HEK293 (cell line): ENCODE data around the gene ACAD8.

Experiments used
- SP2 ChIP-seq: fragments of 450-650 bp; formaldehyde crosslinking; IDR thresholded peaks from 2 replicates; pipeline ENCODE4 v1.5.1; 2016; ENCODE audit warnings: missing biosample characterization, missing genetic modification characterization
- ZFP3 ChIP-seq: fragments of 450-650 bp; formaldehyde crosslinking; IDR thresholded peaks from 2 replicates; pipeline ENCODE4 v1.5.1; 2016; ENCODE audit warnings: low read depth, missing biosample characterization, missing genetic modification characterization
- ZNF10 ChIP-seq: fragments of 450-650 bp; formaldehyde crosslinking; IDR thresholded peaks from 2 replicates; pipeline ENCODE4 v1.5.1; 2017; ENCODE audit warnings: missing biosample characterization, missing genetic modification characterization
- ZNF114 ChIP-seq: fragments of 450-650 bp; formaldehyde crosslinking; IDR thresholded peaks from 2 replicates; pipeline ENCODE4 v1.5.0; 2017; ENCODE audit warnings: missing biosample characterization, missing genetic modification characterization
- ZNF214 ChIP-seq: fragments of 450-650 bp; formaldehyde crosslinking; IDR thresholded peaks from 2 replicates; pipeline ENCODE4 v1.5.1; 2017; ENCODE audit warnings: missing biosample characterization, mild to moderate bottlenecking, missing genetic modification characterization, borderline replicate concordance
- ZNF433 ChIP-seq: fragments of 450-650 bp; formaldehyde crosslinking; IDR thresholded peaks from 2 replicates; pipeline ENCODE4 v1.5.1; 2016; ENCODE audit warnings: missing biosample characterization, missing genetic modification characterization, low read depth
- ZNF629 ChIP-seq: fragments of 450-650 bp; formaldehyde crosslinking; IDR thresholded peaks from 2 replicates; pipeline ENCODE4 v1.5.1; 2017; ENCODE audit warnings: missing biosample characterization, missing genetic modification characterization
- ZNF677 ChIP-seq: fragments of 450-650 bp; IDR thresholded peaks from 2 replicates; pipeline ENCODE4 v1.5.0; 2018; ENCODE audit warnings: missing biosample characterization, mild to moderate bottlenecking, missing genetic modification characterization, moderate library complexity
- ZNF768 ChIP-seq: fragments of 450-650 bp; formaldehyde crosslinking; IDR thresholded peaks from 2 replicates; pipeline ENCODE4 v1.5.1; 2018; ENCODE audit warnings: missing biosample characterization, mild to moderate bottlenecking, missing genetic modification characterization
- TF ChIP-seq, protein P1 (sequence below): fragments of 450-650 bp; formaldehyde crosslinking; IDR thresholded peaks from 2 replicates; pipeline ENCODE4 v1.5.1; 2016; ENCODE audit warnings: missing biosample characterization, missing genetic modification characterization
- TF ChIP-seq, protein P2 (sequence below): fragments of 450-650 bp; formaldehyde crosslinking; IDR thresholded peaks from 2 replicates; pipeline ENCODE4 v1.5.1; 2016; ENCODE audit warnings: missing biosample characterization, missing genetic modification characterization
- TF ChIP-seq, protein P3 (sequence below): fragments of 450-650 bp; formaldehyde crosslinking; IDR thresholded peaks from 2 replicates; pipeline ENCODE4 v1.5.1; 2016; ENCODE audit warnings: missing biosample characterization, missing genetic modification characterization, low read depth
- TF ChIP-seq, protein P4 (sequence below): fragments of 450-650 bp; formaldehyde crosslinking; IDR thresholded peaks from 2 replicates; pipeline ENCODE4 v1.5.1; 2016; ENCODE audit warnings: missing biosample characterization, missing genetic modification characterization, low read depth

DNA sequence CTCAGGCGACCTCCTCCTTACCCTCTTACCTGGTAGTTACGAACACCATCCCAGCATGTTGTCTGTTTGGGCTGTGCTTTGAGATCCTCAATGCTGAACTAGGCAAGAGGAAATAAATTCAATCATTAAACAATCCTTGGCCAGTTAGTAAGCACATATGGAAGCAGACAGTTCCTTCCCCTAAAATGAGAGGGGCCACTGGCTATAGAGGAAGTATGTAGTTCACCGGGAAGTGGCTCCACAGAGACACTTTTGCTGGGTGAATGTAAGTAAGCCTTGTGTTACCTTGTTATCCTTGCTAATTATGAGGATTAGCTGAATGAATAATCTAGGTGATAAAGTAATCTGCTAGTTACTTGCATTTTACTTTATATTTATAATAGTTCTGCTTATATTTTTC, 3.1 kb upstream of the ACAD8 start:
- TF ChIP-seq, protein P1, sequence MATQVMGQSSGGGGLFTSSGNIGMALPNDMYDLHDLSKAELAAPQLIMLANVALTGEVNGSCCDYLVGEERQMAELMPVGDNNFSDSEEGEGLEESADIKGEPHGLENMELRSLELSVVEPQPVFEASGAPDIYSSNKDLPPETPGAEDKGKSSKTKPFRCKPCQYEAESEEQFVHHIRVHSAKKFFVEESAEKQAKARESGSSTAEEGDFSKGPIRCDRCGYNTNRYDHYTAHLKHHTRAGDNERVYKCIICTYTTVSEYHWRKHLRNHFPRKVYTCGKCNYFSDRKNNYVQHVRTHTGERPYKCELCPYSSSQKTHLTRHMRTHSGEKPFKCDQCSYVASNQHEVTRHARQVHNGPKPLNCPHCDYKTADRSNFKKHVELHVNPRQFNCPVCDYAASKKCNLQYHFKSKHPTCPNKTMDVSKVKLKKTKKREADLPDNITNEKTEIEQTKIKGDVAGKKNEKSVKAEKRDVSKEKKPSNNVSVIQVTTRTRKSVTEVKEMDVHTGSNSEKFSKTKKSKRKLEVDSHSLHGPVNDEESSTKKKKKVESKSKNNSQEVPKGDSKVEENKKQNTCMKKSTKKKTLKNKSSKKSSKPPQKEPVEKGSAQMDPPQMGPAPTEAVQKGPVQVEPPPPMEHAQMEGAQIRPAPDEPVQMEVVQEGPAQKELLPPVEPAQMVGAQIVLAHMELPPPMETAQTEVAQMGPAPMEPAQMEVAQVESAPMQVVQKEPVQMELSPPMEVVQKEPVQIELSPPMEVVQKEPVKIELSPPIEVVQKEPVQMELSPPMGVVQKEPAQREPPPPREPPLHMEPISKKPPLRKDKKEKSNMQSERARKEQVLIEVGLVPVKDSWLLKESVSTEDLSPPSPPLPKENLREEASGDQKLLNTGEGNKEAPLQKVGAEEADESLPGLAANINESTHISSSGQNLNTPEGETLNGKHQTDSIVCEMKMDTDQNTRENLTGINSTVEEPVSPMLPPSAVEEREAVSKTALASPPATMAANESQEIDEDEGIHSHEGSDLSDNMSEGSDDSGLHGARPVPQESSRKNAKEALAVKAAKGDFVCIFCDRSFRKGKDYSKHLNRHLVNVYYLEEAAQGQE (tag by site-specific recombination) = no peak
- TF ChIP-seq, protein P2, sequence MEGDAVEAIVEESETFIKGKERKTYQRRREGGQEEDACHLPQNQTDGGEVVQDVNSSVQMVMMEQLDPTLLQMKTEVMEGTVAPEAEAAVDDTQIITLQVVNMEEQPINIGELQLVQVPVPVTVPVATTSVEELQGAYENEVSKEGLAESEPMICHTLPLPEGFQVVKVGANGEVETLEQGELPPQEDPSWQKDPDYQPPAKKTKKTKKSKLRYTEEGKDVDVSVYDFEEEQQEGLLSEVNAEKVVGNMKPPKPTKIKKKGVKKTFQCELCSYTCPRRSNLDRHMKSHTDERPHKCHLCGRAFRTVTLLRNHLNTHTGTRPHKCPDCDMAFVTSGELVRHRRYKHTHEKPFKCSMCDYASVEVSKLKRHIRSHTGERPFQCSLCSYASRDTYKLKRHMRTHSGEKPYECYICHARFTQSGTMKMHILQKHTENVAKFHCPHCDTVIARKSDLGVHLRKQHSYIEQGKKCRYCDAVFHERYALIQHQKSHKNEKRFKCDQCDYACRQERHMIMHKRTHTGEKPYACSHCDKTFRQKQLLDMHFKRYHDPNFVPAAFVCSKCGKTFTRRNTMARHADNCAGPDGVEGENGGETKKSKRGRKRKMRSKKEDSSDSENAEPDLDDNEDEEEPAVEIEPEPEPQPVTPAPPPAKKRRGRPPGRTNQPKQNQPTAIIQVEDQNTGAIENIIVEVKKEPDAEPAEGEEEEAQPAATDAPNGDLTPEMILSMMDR = no peak
- TF ChIP-seq SP2 (tag by site-specific recombination) (no peak), ZNF629 (tag by site-specific recombination) (no peak), ZNF433 (tag by site-specific recombination) (no peak), ZNF214 (tag by site-specific recombination) (no peak), ZFP3 (no peak), ZNF768 (tag by site-specific recombination) (no peak), ZNF10 (tag by site-specific recombination) (no peak), ZNF677 (tag by site-specific recombination) (no peak), ZNF114 (tag by site-specific recombination) (no peak)
- TF ChIP-seq, protein P3, sequence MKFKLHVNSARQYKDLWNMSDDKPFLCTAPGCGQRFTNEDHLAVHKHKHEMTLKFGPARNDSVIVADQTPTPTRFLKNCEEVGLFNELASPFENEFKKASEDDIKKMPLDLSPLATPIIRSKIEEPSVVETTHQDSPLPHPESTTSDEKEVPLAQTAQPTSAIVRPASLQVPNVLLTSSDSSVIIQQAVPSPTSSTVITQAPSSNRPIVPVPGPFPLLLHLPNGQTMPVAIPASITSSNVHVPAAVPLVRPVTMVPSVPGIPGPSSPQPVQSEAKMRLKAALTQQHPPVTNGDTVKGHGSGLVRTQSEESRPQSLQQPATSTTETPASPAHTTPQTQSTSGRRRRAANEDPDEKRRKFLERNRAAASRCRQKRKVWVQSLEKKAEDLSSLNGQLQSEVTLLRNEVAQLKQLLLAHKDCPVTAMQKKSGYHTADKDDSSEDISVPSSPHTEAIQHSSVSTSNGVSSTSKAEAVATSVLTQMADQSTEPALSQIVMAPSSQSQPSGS = no peak
- TF ChIP-seq, protein P4, sequence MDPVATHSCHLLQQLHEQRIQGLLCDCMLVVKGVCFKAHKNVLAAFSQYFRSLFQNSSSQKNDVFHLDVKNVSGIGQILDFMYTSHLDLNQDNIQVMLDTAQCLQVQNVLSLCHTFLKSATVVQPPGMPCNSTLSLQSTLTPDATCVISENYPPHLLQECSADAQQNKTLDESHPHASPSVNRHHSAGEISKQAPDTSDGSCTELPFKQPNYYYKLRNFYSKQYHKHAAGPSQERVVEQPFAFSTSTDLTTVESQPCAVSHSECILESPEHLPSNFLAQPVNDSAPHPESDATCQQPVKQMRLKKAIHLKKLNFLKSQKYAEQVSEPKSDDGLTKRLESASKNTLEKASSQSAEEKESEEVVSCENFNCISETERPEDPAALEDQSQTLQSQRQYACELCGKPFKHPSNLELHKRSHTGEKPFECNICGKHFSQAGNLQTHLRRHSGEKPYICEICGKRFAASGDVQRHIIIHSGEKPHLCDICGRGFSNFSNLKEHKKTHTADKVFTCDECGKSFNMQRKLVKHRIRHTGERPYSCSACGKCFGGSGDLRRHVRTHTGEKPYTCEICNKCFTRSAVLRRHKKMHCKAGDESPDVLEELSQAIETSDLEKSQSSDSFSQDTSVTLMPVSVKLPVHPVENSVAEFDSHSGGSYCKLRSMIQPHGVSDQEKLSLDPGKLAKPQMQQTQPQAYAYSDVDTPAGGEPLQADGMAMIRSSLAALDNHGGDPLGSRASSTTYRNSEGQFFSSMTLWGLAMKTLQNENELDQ (tag by site-specific recombination) = no peak
